ENCODE data around the gene MYH2.

Gene MYH2

GRCh38 chr17:10557422-10557821 is 8.0 kb upstream of the MYH2 start:
- no peaks in the 10 kb centered on the region for H4K20me1 ChIP-seq (ENCODE audit: insufficient read depth, low read length)
- H3K36me3 ChIP-seq (ENCODE audit: insufficient read depth, low read length), result no peaks in the 10 kb centered on the region
- H2AFZ ChIP-seq (ENCODE audit: low read length), result no peak overlapping the region
- H3K79me2 ChIP-seq (ENCODE audit: insufficient read depth, low read length), result no peaks in the 10 kb centered on the region
- no peak for TF ChIP-seq EZH2 (IDR thresholded peaks at IDR 0.05; ENCODE audit: borderline replicate concordance, low read length)
- no peak for TF ChIP-seq CTCF (IDR thresholded peaks at IDR 0.05; ENCODE audit: low read length)
- H3K4me1 ChIP-seq (ENCODE audit: insufficient read depth, low read length, severe bottlenecking), result no peaks in the 10 kb centered on the region
- no peak overlapping the region for H3K9ac ChIP-seq (ENCODE audit: low read length)
- no peaks in the 10 kb centered on the region for H3K9me2 ChIP-seq (ENCODE audit: low read depth, low read length)
- H3K9me3 ChIP-seq (ENCODE audit: low read length), result no peaks in the 10 kb centered on the region
- no peaks in the 10 kb centered on the region for H3K27me3 ChIP-seq (ENCODE audit: insufficient read depth, low read length)
- no peak overlapping the region for H3K4me3 ChIP-seq (ENCODE audit: low read depth, low read length, poor library complexity, severe bottlenecking)
- no peak overlapping the region for H3K27ac ChIP-seq (ENCODE audit: low read depth, low read length, poor library complexity, severe bottlenecking)
- no peak overlapping the region for H3K4me2 ChIP-seq (ENCODE audit: low read length)
- no peaks in the 10 kb centered on the region for H3F3A ChIP-seq (ENCODE audit: insufficient read depth, low read length)

GRCh38 chr17:10556301-10557005 is 7.0 kb upstream of the MYH2 start:
- no peaks in the 10 kb centered on the region for H4K20me1 ChIP-seq (ENCODE audit: insufficient read depth, low read length)
- TF ChIP-seq CTCF (IDR thresholded peaks at IDR 0.05; ENCODE audit: low read length) (no peak), EZH2 (IDR thresholded peaks at IDR 0.05; ENCODE audit: borderline replicate concordance, low read length) (no peak)
- H2AFZ ChIP-seq (ENCODE audit: low read length), result no peak overlapping the region
- H3K79me2 ChIP-seq (ENCODE audit: insufficient read depth, low read length), result no peaks in the 10 kb centered on the region
- H3K27me3 ChIP-seq (ENCODE audit: insufficient read depth, low read length), result no peaks in the 10 kb centered on the region
- H3F3A ChIP-seq (ENCODE audit: insufficient read depth, low read length), result no peaks in the 10 kb centered on the region
- no peak overlapping the region for H3K4me3 ChIP-seq (ENCODE audit: low read depth, low read length, poor library complexity, severe bottlenecking)
- no peaks in the 10 kb centered on the region for H3K9me3 ChIP-seq (ENCODE audit: low read length)
- H3K36me3 ChIP-seq (ENCODE audit: insufficient read depth, low read length), result no peaks in the 10 kb centered on the region
- no peaks in the 10 kb centered on the region for H3K4me1 ChIP-seq (ENCODE audit: insufficient read depth, low read length, severe bottlenecking)
- H3K27ac ChIP-seq (ENCODE audit: low read depth, low read length, poor library complexity, severe bottlenecking), result no peak overlapping the region
- H3K9ac ChIP-seq (ENCODE audit: low read length), result no peak overlapping the region
- H3K4me2 ChIP-seq (ENCODE audit: low read length), result no peak overlapping the region
- no peaks in the 10 kb centered on the region for H3K9me2 ChIP-seq (ENCODE audit: low read depth, low read length)

GRCh38 chr17:10550014-10550413 is 556 bp upstream of the MYH2 start:
- H4K20me1 ChIP-seq (ENCODE audit: insufficient read depth, low read length), result no peaks in the 10 kb centered on the region
- H3K4me3 ChIP-seq (ENCODE audit: low read depth, low read length, poor library complexity, severe bottlenecking), result no peak overlapping the region
- no peak overlapping the region for H2AFZ ChIP-seq (ENCODE audit: low read length)
- no peaks in the 10 kb centered on the region for H3K36me3 ChIP-seq (ENCODE audit: insufficient read depth, low read length)
- H3K27ac ChIP-seq (ENCODE audit: low read depth, low read length, poor library complexity, severe bottlenecking), result no peak overlapping the region
- no peaks in the 10 kb centered on the region for H3F3A ChIP-seq (ENCODE audit: insufficient read depth, low read length)
- no peak overlapping the region for H3K4me2 ChIP-seq (ENCODE audit: low read length)
- no peaks in the 10 kb centered on the region for H3K79me2 ChIP-seq (ENCODE audit: insufficient read depth, low read length)
- H3K9me2 ChIP-seq (ENCODE audit: low read depth, low read length), result no peaks in the 10 kb centered on the region
- no peaks in the 10 kb centered on the region for H3K27me3 ChIP-seq (ENCODE audit: insufficient read depth, low read length)
- H3K9ac ChIP-seq (ENCODE audit: low read length), result no peak overlapping the region
- H3K4me1 ChIP-seq (ENCODE audit: insufficient read depth, low read length, severe bottlenecking), result no peaks in the 10 kb centered on the region
- no peaks in the 10 kb centered on the region for H3K9me3 ChIP-seq (ENCODE audit: low read length)
- TF ChIP-seq CTCF (IDR thresholded peaks at IDR 0.05; ENCODE audit: low read length) (no peak), EZH2 (IDR thresholded peaks at IDR 0.05; ENCODE audit: borderline replicate concordance, low read length) (no peak)

Data from OCI-LY1 (cell line).